Epithelial cell of alveolus of lung (primary cell): ENCODE measurements around the gene INHBC. TPM values are rescaled to one million over a fixed set of nuclear protein-coding genes. Genes with fewer than 3 reads are reported as not detected.

Experiments
- total RNA-seq: library from RNA; depleted of rRNA; stranded (reverse); fragments of >200 nt; gene quantifications from 2 replicates; pipeline ENCODE4 v1.2.1, GENCODE V29; 2015

The INHBC gene
- not detected in 2 replicates for total RNA-seq

DNA sequence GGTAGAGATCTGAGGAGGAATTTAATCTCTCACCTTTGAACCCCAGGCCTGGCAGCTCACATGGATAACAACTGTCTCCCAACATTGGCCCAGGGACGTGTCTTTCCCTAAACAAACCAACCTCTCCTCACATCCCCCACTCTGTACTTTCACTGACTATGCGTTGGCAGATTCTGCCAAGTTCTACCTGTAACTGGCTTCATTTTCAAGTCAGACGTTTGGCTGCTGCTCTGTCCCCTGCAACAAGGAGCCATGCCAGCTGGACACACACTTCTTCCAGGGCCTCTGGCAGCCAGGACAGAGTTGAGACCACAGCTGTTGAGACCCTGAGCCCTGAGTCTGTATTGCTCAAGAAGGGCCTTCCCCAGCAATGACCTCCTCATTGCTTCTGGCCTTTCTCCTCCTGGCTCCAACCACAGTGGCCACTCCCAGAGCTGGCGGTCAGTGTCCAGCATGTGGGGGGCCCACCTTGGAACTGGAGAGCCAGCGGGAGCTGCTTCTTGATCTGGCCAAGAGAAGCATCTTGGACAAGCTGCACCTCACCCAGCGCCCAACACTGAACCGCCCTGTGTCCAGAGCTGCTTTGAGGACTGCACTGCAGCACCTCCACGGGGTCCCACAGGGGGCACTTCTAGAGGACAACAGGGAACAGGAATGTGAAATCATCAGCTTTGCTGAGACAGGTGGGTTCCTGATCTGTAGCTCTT is at the start of gene INHBC:
INHBC (plus strand) TSS at position 268 of the 707 bp plus-strand sequence; CDS start at position 371, 103 bp downstream.

GRCh38 chr12:57430931-57431566 is 3.5 kb upstream of the INHBC start, which contains the start of gene R3HDM2:
TSS of gene R3HDM2 (minus strand) at chr12:57431043. CDS start at chr12:57310428, 120,615 bp downstream.

GRCh38 chr12:57454566-57455373 is 20.2 kb downstream of the INHBC start, which contains the start of gene INHBE:
TSS of gene INHBE (plus strand) at chr12:57455307. CDS start at chr12:57455537, 230 bp downstream.

DNA sequence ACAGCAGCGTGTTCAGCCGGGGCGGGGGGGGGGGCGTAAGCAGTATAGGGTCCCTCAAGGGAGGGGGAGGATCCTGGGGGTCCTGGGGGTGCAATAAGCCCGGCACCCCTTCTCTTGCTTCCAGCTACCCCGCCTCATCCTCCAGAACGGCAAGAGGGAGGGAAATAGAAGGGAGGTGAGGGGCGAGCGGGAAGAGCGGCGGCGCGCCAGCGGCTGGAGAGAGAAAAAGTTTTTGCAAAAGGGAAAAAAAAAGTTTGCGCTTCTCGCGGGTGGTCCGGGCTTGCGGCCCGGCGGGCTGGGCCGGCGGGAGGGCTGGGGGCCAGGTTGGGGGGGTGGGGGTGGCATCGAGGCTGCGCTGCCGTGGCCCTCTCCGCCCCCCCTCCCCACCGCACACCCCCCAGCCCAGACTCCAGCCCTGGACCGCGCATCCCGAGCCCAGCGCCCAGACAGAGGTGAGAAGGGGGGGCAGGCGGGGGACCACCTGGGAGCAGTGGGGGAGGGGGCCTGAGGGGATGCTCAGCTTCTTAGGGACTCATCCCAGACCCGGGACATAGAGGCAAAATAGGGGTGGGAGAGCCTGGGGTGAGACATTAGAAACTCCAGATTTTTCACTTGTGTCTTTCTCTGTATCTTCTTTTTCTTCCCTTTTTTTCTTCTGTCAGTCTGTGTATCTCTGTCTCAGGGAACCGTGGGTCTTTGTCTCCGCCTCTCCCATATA is 25.3 kb downstream of the INHBC start, which contains the start of gene GLI1:
GLI1 (plus strand) TSS at position 36 of the 718 bp plus-strand sequence. CDS start 3,907 bp downstream, outside the sequence.

DNA sequence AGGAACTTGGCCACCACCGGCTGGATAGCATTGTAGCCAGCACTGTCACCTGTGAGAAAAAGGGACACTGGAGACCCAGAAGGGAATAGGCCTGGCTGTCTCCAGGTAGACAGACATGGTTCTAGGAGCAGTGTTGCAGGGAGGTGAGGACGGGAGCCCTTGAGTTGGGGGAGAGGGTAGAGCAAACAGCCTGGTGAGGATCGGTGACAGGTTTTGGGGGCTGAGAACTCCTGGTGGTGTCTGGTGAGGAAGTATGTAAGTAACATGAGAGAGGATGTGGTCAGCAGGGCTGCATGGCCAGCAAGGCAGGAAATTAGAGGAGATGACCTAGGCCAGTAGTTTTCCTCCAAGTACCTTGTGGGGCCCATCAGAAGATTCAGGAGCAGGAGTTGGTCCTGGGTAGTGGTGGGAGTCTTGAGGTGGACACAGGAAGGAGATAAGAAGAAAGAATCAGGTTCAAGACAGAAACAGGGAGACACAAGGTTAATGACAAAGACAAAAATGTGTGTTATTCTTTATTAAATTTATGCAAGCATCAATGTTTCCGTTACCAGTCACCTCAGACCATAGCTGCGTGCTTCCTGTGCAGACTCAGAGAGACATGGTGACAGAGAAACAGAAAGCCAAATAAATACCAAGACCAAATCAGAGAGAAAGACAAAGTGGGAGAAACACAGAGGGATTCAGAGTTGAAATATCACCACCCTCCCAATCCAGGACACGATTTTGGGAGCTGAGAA is 45.0 kb downstream of the INHBC start, which contains the start of gene ARHGAP9:
ARHGAP9 (minus strand) TSS at position 491 of the 740 bp plus-strand sequence; CDS start at position 31, 460 bp downstream.

DNA sequence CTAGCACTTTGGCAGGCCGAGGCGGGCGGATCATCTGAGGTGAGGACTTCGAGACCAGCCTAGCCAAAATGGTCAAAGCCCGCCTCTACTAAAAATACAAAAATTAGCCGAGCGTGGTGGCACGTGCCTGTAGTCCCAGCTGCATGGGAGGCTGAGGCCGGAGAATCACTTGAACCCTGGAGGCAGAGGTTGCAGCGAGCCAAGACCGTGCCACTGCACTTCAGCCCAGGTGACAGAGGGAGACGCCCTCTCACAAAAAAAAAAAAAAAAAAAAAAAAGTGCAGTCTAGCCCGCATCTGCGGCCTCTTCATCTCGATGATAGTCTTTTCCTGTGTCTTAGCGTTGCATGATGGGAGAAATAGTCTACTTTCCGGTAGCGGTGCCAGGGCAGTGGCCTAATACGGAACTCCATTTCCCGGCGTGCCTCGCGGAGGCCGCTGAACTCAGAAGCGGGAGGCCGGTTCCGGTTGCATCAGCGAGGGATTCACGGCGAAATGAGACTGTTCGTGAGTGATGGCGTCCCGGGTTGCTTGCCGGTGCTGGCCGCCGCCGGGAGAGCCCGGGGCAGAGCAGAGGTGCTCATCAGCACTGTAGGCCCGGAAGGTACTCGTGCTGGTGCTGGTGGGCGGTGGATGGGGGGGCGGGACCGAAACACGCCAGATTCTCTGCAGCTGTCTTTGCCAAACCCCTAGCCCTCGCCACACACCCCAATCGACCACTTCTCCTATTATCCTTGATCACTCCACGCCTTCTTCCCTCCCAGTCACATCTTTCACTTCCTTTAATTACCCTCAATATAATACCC is 53.2 kb downstream of the INHBC start, which contains the start of gene MARS1:
MARS1 (plus strand) TSS at position 472 of the 805 bp plus-strand sequence; CDS start at position 495, 23 bp downstream.

Other genes starting within 250 kb of the INHBC start
- gene NXPH4, start 218.0 kb upstream of the INHBC start, total RNA-seq, result 3.4 and 7.5 TPM in 2 replicates
- 276 and 355 TPM in 2 replicates for gene SHMT2, start 205.1 kb upstream of the INHBC start, total RNA-seq
- gene STAC3, start 183.6 kb upstream of the INHBC start, total RNA-seq, result 0.26 and 4.5 TPM in 2 replicates
- 20.2 and 33.9 TPM in 2 replicates for gene R3HDM2, start 3.7 kb upstream of the INHBC start, total RNA-seq
- gene INHBE, start 20.5 kb downstream of the INHBC start, total RNA-seq, result 0.24 and 12.4 TPM in 2 replicates
- gene GLI1, start 25.0 kb downstream of the INHBC start, total RNA-seq, result 2.7 and 4.9 TPM in 2 replicates
- 0.26 and 2.2 TPM in 2 replicates for gene ARHGAP9, start 45.1 kb downstream of the INHBC start, total RNA-seq
- 64.7 and 148 TPM in 2 replicates for gene MARS1, start 53.3 kb downstream of the INHBC start, total RNA-seq
- 9.1 and 17.7 TPM in 2 replicates for gene DDIT3, start 85.7 kb downstream of the INHBC start, total RNA-seq
- gene MBD6, start 88.0 kb downstream of the INHBC start, total RNA-seq, result 7.5 and 13.1 TPM in 2 replicates
- 177 and 194 TPM in 2 replicates for gene DCTN2, start 112.4 kb downstream of the INHBC start, total RNA-seq
- 0.72 and 0.91 TPM in 2 replicates for gene KIF5A, start 115.3 kb downstream of the INHBC start, total RNA-seq
- 11.4 and 18.5 TPM in 2 replicates for gene PIP4K2C, start 156.4 kb downstream of the INHBC start, total RNA-seq
- 21.2 and 22.9 TPM in 2 replicates for gene DTX3, start 170.0 kb downstream of the INHBC start, total RNA-seq
- gene ARHGEF25, start 176.7 kb downstream of the INHBC start, total RNA-seq, result 13.8 and 22.4 TPM in 2 replicates
- 0.08 and 7.6 TPM in 2 replicates for gene B4GALNT1, start 198.4 kb downstream of the INHBC start, total RNA-seq